Type B pancreatic cell (in vitro differentiated cells): Measurements from ENCODE around the gene ZNF45. TPM values are rescaled to one million over a fixed set of nuclear protein-coding genes. Genes with fewer than 3 reads are reported as not detected.

Source experiments
- DNase-seq: peaks from one replicate; pipeline ENCODE4 v3.0.0; 2021; ENCODE audit warnings: mixed read lengths; ENCODE audit not compliant: unreplicated experiment; ENCODE audit errors: extremely low spot score
- H3K27ac Mint-ChIP-seq: 2 replicates; pipeline ENCODE4 v1.8.0; 2021; ENCODE audit warnings: mild to moderate bottlenecking, mixed read lengths
- H3K27me3 Mint-ChIP-seq: 2 replicates; pipeline ENCODE4 v1.8.0; 2021; ENCODE audit warnings: mixed read lengths
- H3K36me3 Mint-ChIP-seq: 2 replicates; pipeline ENCODE4 v1.8.0; 2021; ENCODE audit warnings: mixed read lengths
- H3K4me1 Mint-ChIP-seq: one replicate; pipeline ENCODE4 v1.8.0; 2021; ENCODE audit warnings: mixed read lengths; ENCODE audit not compliant: unreplicated experiment
- H3K4me3 Mint-ChIP-seq: 2 replicates; pipeline ENCODE4 v1.8.0; 2021; ENCODE audit warnings: mild to moderate bottlenecking, mixed read lengths
- H3K9me3 Mint-ChIP-seq: 2 replicates; pipeline ENCODE4 v1.8.0; 2021; ENCODE audit warnings: mixed read lengths
- CTCF ChIP-seq: fragments of 200-600 bp; sonication (generic); conservative IDR thresholded peaks from 2 replicates; pipeline ENCODE4 v1.5.0; 2021; ENCODE audit warnings: antibody characterized with exemption, mild to moderate bottlenecking
- long read RNA-seq: library from polyadenylated mRNA; unstranded; transcript quantifications from one replicate; pipeline ENCODE4 v2.0.0, GENCODE V29; 2020
- total RNA-seq: library from RNA; stranded (reverse); gene quantifications from 2 replicates; pipeline ENCODE4 v1.2.1, GENCODE V29; 2021; ENCODE audit warnings: low replicate concordance

ZNF45 gene
- total RNA-seq: 13.9 and 19.2 TPM in 2 replicates
- long read RNA-seq, partial matches to known transcripts: 0 of 14 reads
- long read RNA-seq, other reads (novel, unspliced or antisense): 13 of 14 reads

GRCh38 chr19:43934985-43935708 lies at the start of gene ZNF45:
ZNF45 (minus strand) TSS chr19:43935282; CDS start chr19:43922185, 13,097 bp downstream.
- Mint-ChIP-seq H3K36me3 (peaks cover 24% of the 10 kb centered on the region), H3K4me3 (peak within 1 kb of the TSS; percentile 97)
- DNase-seq: peak; percentile 90

GRCh38 chr19:43984687-43985000 lies 49.6 kb upstream of the ZNF45 start:
- TF ChIP-seq CTCF: no peak
- no peaks in the 10 kb centered on the region for H3K27me3 Mint-ChIP-seq
- H3K9me3 Mint-ChIP-seq: no peaks in the 10 kb centered on the region
- H3K4me1 Mint-ChIP-seq: no peaks in the 10 kb centered on the region
- DNase-seq: no peak
- H3K4me3 Mint-ChIP-seq: peak overlapping the region; percentile 99
- H3K36me3 Mint-ChIP-seq: peaks cover 11% of the 10 kb centered on the region
- peak overlapping the region; percentile 56 for H3K27ac Mint-ChIP-seq

More at GRCh38 chr19:43934985-43935708, at the start of gene ZNF45:
- no peaks in the 10 kb centered on the region for H3K9me3 Mint-ChIP-seq
- no peak for TF ChIP-seq CTCF
- peak within 1 kb of the TSS; percentile 92 for H3K27ac Mint-ChIP-seq
- peaks cover 13% of the 10 kb centered on the region for H3K4me1 Mint-ChIP-seq
- peaks cover 3% of the 10 kb centered on the region for H3K27me3 Mint-ChIP-seq

GRCh38 chr19:43983912-43984686 lies 49.0 kb upstream of the ZNF45 start, which contains the start of gene ZNF155:
ZNF155 (plus strand) TSS chr19:43984188; CDS start chr19:43988544, 4,356 bp downstream.
- peak within 1 kb of the TSS; percentile 90 for H3K27ac Mint-ChIP-seq

GRCh38 chr19:43983544-43983911 lies 48.4 kb upstream of the ZNF45 start:
- Mint-ChIP-seq H3K4me1 (no peaks in the 10 kb centered on the region), H3K9me3 (no peaks in the 10 kb centered on the region), H3K4me3 (peak overlapping the region; percentile 99), H3K27ac (no peak overlapping the region), H3K36me3 (peaks cover under 1% of the 10 kb centered on the region), H3K27me3 (no peaks in the 10 kb centered on the region)
- no peak for TF ChIP-seq CTCF
- no peak for DNase-seq

More at GRCh38 chr19:43983912-43984686, 49.0 kb upstream of the ZNF45 start, which contains the start of gene ZNF155:
- Mint-ChIP-seq H3K27me3 (no peaks in the 10 kb centered on the region), H3K4me1 (no peaks in the 10 kb centered on the region), H3K4me3 (peak within 1 kb of the TSS; percentile 99), H3K9me3 (no peaks in the 10 kb centered on the region), H3K36me3 (peaks cover 7% of the 10 kb centered on the region)
- peak; percentile 82 for DNase-seq
- TF ChIP-seq CTCF: no peak

- Mint-ChIP-seq H3K27me3 (no peaks in the 10 kb centered on the region), H3K27ac (no peak overlapping the region)
Measured at GRCh38 chr19:43976732-43977131, 41.6 kb upstream of the ZNF45 start.

More at GRCh38 chr19:43976732-43977131, 41.6 kb upstream of the ZNF45 start:
- Mint-ChIP-seq H3K9me3 (peaks cover 19% of the 10 kb centered on the region), H3K4me3 (no peak overlapping the region), H3K4me1 (no peaks in the 10 kb centered on the region), H3K36me3 (peaks cover 26% of the 10 kb centered on the region)
- TF ChIP-seq CTCF: no peak
- no peak for DNase-seq
